GM18526 (cell line): ENCODE measurements around the gene ZNF304.

Experiments used
- POLR2A ChIP-seq: IDR thresholded peaks from 3 replicates; pipeline ENCODE4 v1.6.1; 2011; ENCODE audit not compliant: insufficient read length; ENCODE audit errors: extremely low read depth

The ZNF304 gene

DNA sequence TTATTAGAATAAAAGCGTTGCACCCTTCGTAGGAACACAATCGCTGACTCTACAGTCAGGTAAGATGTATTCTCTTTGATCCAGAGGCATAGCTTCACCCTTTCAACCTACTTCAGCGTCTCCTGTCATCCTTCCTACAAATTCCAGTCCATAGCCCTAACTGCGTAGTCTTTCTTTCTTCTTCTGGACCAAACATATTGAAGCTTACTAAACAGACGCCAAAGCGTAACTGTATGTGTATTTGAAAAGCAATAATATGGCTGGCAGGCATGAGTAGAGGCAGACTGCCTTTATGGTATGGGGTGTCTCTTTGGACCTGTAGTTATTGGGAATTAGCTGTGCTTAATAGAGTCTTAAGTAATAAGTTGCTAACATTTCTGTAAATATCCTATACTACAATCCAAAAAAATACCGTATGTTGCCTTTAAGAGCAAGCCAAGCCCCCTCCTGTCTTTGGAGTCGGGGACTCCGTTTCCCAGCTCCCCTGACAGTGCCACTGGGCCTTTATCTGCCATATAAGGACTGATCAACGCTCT is 38.2 kb downstream of the ZNF304 start:
- no peak for TF ChIP-seq POLR2A

DNA sequence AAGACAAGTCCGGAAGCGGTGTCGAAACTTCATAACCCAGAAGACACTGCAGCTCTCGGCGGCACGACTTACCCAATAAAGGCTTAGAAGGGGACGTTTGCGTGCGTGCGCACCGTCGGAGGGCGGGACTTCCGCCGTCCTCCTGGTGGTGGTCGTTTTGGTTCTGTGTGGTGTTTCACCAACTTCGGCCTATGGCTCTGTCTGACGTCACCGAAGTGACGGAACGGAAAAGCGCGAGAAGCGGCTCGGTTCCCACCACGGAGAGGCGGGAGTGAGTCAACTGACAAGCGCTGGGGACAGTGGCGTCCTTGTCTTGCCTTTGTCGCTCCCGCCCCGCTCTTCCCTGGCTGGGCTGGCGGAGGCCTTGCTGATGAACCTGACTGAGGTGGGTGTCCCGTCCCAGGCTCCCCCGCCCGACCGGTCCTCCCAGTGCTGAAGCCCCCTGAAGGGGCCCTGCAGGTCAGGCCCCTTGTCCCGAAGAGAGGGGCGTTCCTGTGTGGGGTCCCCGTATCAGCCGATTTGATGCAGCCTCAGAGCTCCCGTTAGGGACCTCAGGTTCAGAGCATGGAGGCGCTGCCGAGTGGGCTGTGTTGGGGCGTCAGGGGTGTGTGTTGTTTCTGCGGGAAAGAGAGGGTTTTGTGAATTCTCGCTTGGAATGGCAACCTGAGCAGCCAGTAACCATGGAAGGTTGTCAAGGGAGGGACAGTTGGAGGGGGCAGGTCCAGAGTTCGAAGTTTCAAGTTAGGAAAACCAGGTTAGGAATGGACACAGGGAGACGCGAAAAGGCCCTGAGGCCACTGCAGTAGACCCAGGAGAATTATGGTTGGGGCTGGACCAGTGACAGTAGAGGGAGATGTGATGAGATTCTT is 38.9 kb downstream of the ZNF304 start, which contains the start of gene ZNF548:
Gene ZNF548, plus strand, starts transcription at position 125 of the 869 bp plus-strand sequence. Its CDS starts 246 bp downstream, at position 371.
- TF ChIP-seq POLR2A: peak; percentile 50

- no peak for TF ChIP-seq POLR2A
Measured at GRCh38 chr19:57395710-57396109, 44.6 kb downstream of the ZNF304 start.

DNA sequence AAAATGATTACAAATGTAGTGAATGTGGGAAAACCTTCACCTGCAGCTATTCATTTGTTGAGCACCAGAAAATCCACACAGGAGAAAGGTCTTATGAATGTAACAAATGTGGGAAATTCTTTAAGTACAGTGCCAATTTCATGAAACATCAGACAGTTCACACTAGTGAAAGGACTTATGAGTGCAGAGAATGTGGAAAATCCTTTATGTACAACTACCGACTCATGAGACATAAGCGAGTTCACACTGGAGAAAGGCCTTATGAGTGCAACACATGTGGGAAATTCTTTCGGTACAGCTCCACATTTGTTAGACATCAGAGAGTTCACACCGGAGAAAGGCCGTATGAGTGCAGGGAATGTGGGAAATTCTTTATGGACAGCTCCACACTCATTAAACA is 47.8 kb downstream of the ZNF304 start:
- TF ChIP-seq POLR2A: no peak

GRCh38 chr19:57403737-57404563 is 52.9 kb downstream of the ZNF304 start:
- no peak for TF ChIP-seq POLR2A

DNA sequence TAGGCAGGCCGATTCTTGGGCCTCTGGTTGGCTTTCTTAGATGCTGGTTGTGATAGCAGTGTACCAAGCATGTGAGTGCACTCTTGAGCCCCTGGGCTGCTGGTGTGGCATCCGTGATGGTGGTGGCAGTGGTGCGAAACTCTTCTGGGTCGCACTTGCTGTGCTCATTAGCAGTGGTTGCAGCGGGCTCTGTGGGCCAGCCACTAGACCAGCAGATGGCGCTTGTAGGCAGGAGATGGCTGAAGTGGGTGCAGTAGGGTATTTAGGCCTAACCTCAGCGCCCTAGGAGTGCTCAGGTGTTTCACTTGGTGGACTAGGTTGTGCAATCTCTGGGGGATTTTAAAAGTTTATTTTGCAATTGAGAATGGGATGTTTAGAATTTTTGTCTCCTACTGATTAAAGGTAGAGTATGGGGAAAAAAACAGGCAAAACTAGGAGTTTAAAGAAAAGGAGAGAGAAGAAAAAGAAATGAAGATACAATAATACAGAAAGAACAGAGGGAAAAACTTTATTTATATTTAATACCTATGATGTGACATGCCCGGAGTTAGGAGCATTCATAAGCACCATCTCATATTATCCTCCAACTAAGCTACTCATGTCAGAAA is 55.5 kb downstream of the ZNF304 start:
- no peak for TF ChIP-seq POLR2A
